NCI-H128 (cell line): ENCODE results near the gene ENTPD6.
"Not testable (repeated sequence)": the region's sequence is repeated elsewhere in the genome, so short reads cannot be mapped to it uniquely, and the experiment has no call there.

Source experiments
- DNase-seq: peaks from one replicate; lab custom pipeline; 2025; ENCODE audit not compliant: unreplicated experiment; lab: John Stamatoyannopoulos, UW

ENTPD6 gene

DNA sequence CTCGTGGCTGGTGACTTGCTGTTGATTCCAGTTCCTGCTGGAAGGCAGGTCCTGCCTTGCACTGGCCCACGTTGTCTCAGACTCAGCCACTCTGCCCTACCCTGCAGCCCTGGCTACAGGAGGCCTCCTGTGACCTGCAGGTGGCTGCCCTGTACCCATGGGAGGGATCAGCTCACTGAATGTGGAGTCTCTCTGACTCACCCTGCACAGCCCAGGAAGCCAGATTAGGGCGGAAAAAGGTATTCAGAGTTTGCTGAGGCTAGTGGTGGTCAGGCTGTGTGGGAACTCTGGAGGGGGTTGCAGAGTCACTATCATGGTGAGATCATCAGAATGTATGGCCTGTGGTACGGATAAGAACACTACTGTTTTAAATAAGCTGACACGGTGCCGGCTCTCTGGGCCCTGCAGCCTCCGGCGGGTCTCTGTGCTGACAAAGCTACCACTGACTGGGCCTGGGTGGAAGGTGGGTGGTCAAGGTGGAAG lies 27.7 kb downstream of the ENTPD6 start:
- no peak for DNase-seq

DNA sequence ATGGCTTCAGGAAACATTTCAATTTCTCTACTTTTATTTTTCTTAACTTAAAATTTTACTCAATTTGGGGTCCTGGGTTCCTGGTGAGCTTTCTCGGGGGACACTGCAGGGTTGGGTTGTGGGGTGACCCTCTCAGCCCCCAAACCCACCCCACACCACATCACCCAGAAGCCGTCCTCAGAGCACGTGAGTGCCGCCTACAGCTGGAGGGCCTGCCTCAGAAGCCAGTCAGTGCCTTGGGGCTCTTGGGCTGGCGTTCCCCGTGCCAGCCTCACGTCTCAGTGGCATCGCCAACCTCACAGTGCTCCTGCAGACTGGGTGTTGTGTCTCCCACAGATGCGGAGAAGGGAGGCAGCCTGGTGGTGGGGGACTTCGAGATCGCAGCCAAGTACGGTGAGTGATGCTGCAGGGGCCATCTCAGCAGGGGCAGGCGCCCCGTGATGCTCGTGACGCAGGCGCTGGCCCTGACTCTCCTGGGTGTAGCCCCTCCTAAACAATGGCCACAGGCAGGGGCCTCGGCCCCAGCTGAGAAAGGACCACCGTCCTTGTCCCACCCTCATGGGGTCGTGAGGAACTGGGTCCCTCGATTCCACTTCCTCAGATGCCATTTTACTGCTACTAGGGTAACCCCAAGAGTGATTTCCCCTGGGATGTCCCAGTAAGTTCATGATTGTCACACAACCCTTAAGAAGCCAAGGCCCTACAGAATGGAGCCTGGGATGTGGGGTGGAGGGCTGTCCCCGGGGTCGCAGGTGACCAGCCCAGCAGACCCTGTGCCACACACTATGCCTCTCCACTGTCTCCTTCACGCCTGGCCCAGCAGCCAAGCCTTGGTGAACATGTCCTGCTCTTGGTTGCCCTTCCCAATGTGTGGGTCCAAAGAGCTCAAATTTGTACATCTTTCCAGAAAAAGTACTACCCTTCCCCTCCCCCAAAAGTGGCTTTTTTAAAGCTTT lies 28.5 kb downstream of the ENTPD6 start:
- DNase-seq = no peak

GRCh38 chr20:25224941-25225340 lies 29.4 kb downstream of the ENTPD6 start:
- no peak for DNase-seq

DNA sequence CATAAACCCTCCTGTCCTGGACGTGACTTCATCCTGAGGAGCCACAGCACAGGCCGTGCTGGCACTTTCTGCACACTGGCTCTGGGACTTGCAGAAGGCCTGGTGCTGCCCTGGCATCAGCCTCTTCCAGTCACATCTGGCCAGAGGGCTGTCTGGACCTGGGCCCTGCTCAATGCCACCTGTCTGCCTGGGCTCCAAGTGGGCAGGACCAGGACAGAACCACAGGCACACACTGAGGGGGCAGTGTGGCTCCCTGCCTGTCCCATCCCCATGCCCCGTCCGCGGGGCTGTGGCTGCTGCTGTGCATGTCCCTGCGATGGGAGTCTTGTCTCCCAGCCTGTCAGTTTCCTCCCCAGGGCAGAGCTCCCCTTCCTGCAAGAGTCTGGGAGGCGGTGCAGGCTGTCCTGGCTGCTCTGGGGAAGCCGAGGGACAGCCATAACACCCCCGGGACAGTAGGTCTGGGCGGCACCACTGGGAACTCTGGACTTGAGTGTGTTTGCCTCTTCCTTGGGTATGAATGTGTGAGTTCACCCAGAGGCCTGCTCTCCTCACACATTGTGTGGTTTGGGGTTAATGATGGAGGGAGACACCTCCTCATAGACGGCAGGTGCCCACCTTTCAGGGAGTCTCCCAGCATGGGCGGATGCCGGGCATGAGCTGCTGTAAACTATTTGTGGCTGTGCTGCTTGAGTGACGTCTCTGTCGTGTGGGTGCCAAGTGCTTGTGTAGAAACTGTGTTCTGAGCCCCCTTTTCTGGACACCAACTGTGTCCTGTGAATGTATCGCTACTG lies 30.3 kb downstream of the ENTPD6 start:
- no peak for DNase-seq

GRCh38 chr20:25226433-25227316 lies 31.2 kb downstream of the ENTPD6 start:
- no peak for DNase-seq

- no peak for DNase-seq
These were observed 31.9 kb downstream of the ENTPD6 start for GRCh38 chr20:25227317-25227831.

GRCh38 chr20:25229486-25230165 lies 34.1 kb downstream of the ENTPD6 start:
- no peak for DNase-seq

GRCh38 chr20:25230166-25230831 lies 34.8 kb downstream of the ENTPD6 start:
- no peak for DNase-seq

- DNase-seq = no peak
These were observed 37.7 kb downstream of the ENTPD6 start for GRCh38 chr20:25233016-25233772.

- DNase-seq = not testable (repeated sequence)
These were observed 38.7 kb downstream of the ENTPD6 start for GRCh38 chr20:25234009-25234849.

- DNase-seq = no peak
These were observed 41.2 kb downstream of the ENTPD6 start for GRCh38 chr20:25236450-25237304.

- DNase-seq = no peak
These were observed 42.3 kb downstream of the ENTPD6 start for GRCh38 chr20:25237610-25238318.

GRCh38 chr20:25238319-25239037 lies 43.0 kb downstream of the ENTPD6 start:
- no peak for DNase-seq

DNA sequence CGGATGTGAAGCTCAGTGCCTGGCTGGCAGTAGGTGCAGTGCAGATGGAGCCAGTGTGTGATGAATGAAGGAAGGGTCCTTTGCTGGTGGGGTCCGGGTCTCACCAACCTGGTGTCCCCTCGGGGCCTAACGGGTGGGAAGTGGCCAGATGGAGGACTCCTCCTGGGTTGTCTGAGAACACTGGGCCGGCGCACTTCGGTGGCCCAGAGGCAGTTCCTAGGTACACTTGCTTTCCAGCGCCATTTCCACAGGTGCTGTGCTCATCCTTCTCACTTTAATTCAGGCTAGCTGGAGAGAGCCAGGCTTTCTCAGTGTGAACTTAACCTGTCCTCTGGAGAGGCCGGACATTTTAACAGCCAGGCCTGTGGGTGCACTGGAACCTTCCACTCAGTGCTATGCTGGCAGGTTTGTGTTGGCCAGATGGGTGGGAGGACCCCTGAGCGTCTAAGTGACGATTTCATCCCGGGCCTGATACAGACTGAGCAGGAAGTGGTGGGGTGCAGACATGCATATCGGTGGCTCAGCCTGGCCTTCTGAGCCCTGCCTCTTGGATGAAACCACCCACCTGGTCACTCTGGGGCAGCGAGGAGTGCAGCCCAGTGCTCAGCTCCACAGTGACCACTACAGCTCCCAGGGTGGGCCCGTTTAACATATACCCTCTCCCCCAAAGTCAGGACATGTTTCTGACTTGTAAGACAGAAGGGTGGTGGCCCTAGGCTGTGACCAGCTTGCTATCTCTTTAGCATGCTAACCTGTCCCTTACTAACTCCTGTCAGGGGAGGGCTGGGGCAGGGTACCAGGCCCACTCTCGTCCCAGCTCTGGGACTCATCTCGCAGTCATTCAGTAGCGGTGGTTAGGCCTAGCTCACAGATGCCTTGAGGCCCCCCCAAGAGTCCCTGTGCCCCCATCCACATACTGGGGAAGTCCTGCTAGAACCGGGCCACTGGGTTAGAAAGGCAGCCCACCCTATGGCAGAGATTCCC lies 44.2 kb downstream of the ENTPD6 start:
- DNase-seq = no peak
